ENCODE measurements around the gene MYLIP. TPM values are rescaled to one million over a fixed set of nuclear protein-coding genes. Genes with fewer than 3 reads are reported as not detected.

MYLIP gene
- total RNA-seq, 4 donors from 2014 or later = 22.5 to 43.2 (median 40.7) TPM

DNA sequence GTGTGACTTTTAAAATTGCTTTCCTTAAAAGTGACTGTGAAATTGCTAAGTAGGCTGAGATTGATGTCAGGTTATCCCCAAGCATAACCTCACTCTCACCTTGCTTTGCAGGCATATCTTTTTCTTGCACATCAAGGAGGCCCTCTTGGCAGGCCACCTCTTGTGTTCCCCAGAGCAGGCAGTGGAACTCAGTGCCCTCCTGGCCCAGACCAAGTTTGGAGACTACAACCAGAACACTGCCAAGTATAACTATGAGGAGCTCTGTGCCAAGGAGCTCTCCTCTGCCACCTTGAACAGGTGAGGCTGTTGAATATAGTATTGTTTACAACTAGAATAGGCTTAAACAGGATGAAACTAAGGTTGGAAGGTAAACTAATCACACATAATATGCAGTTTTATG is 12.6 kb downstream of the MYLIP start:
- peaks cover 0 to 51% (median 24%) of the 10 kb centered on the region in 4 donors for H3K36me3 ChIP-seq
- intact Hi-C loops (cut with DNase I; ENCODE audit: low total_unique reads) = no loop called here

DNA sequence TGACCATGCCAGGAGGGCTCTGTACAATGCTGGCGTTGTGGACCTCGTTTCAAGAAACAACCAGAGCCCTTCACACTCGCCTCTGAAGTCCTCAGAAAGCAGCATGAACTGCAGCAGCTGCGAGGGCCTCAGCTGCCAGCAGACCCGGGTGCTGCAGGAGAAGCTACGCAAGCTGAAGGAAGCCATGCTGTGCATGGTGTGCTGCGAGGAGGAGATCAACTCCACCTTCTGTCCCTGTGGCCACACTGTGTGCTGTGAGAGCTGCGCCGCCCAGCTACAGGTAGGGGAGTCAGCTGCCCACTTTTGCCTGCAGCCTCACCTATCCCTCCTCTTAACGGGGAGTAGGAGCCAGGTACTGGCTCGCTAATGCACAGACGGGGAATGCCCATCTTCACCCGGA is 16.2 kb downstream of the MYLIP start:
- Histone ChIP-seq H3K9me3 (no peaks in the 10 kb centered on the region), H3K27ac (no peak overlapping the region), H3K36me3 (peaks cover 0 to 68% (median 24%) of the 10 kb centered on the region in 4 donors), H3K27me3 (no peaks in the 10 kb centered on the region), H3K4me3 (no peak overlapping the region), H3K4me1 (peaks cover 5 to 30% (median 18%) of the 10 kb centered on the region in 4 donors)
- in situ Hi-C loops (cut with MboI; ENCODE audit: low pct_ligation_motif_present in 1 of 4, low pct_unique_long_range_greater_than_20kb in 1 of 4, low sequenced_read_pairs in 3 of 4) (no loop called here), intact Hi-C loops (cut with DNase I; ENCODE audit: low total_unique reads) (no loop called here)
- no peak for DNase-seq
- TF ChIP-seq POLR2A (IDR thresholded peaks at IDR 0.05) (no peak), EP300 (IDR thresholded peaks at IDR 0.05; ENCODE audit: low read depth) (no peak), POLR2AphosphoS5 (IDR thresholded peaks at IDR 0.05) (no peak)
- TF ChIP-seq, protein P1, sequence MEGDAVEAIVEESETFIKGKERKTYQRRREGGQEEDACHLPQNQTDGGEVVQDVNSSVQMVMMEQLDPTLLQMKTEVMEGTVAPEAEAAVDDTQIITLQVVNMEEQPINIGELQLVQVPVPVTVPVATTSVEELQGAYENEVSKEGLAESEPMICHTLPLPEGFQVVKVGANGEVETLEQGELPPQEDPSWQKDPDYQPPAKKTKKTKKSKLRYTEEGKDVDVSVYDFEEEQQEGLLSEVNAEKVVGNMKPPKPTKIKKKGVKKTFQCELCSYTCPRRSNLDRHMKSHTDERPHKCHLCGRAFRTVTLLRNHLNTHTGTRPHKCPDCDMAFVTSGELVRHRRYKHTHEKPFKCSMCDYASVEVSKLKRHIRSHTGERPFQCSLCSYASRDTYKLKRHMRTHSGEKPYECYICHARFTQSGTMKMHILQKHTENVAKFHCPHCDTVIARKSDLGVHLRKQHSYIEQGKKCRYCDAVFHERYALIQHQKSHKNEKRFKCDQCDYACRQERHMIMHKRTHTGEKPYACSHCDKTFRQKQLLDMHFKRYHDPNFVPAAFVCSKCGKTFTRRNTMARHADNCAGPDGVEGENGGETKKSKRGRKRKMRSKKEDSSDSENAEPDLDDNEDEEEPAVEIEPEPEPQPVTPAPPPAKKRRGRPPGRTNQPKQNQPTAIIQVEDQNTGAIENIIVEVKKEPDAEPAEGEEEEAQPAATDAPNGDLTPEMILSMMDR (IDR thresholded peaks at IDR 0.05) = no peak
- WGBS, 2 donors (ENCODE audit: low coverage in 1 of 2) = 90 to 93% methylated on average over 5 to 13 of the region's 13 CpGs

More for the DNA sequence above, 12.6 kb downstream of the MYLIP start:
- H3K27me3 ChIP-seq = no peaks in the 10 kb centered on the region
- TF ChIP-seq POLR2AphosphoS5 (IDR thresholded peaks at IDR 0.05) (no peak), EP300 (IDR thresholded peaks at IDR 0.05; ENCODE audit: low read depth) (no peak), POLR2A (IDR thresholded peaks at IDR 0.05) (no peak)
- TF ChIP-seq, protein P1 (IDR thresholded peaks at IDR 0.05) = no peak
- H3K4me1 ChIP-seq = peaks cover 22 to 41% (median 37%) of the 10 kb centered on the region in 4 donors
- no peaks in the 10 kb centered on the region for H3K9me3 ChIP-seq
- DNase-seq = no peak
- no peak overlapping the region for H3K27ac ChIP-seq
- H3K4me3 ChIP-seq = no peak overlapping the region
- in situ Hi-C loops (cut with MboI; ENCODE audit: low pct_ligation_motif_present in 1 of 4, low pct_unique_long_range_greater_than_20kb in 1 of 4, low sequenced_read_pairs in 3 of 4) = no loop called here

DNA sequence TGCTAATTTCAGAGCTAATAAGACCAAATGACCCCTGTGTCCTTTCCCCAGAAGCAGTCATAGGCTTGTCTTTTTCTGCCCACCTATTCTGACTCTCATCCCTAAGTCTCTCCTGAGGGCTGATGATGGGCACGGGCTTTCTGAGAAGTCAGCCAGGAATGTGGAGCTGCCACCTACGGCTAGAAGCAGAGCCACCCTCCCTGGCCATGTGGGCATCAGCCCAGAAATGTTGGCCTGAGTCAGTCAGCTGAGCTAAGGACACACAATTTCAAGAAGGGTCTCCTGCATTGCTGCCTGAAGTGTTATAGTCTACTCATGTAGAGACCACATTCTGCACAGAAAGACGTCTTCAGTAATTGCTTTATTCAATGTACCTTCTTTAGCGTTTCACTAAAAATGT is 17.1 kb downstream of the MYLIP start:
- no peak overlapping the region for H3K27ac ChIP-seq
- H3K4me3 ChIP-seq = no peak overlapping the region
- H3K4me1 ChIP-seq = peaks cover 5 to 30% (median 18%) of the 10 kb centered on the region in 4 donors
- in situ Hi-C loops (cut with MboI; ENCODE audit: low pct_ligation_motif_present in 1 of 4, low pct_unique_long_range_greater_than_20kb in 1 of 4, low sequenced_read_pairs in 3 of 4) (no loop called here), intact Hi-C loops (cut with DNase I; ENCODE audit: low total_unique reads) (no loop called here)
- no peaks in the 10 kb centered on the region for H3K27me3 ChIP-seq
- peaks cover 0 to 68% (median 24%) of the 10 kb centered on the region in 4 donors for H3K36me3 ChIP-seq
- no peak for DNase-seq
- 58 to 80% methylated on average over 2 to 4 of the region's 4 CpGs for WGBS, 2 donors (ENCODE audit: low coverage in 1 of 2)
- no peaks in the 10 kb centered on the region for H3K9me3 ChIP-seq
- TF ChIP-seq, protein P1 (IDR thresholded peaks at IDR 0.05) = no peak
- no peak for TF ChIP-seq EP300 (IDR thresholded peaks at IDR 0.05; ENCODE audit: low read depth)
- TF ChIP-seq POLR2A (IDR thresholded peaks at IDR 0.05) = no peak
- TF ChIP-seq POLR2AphosphoS5 (IDR thresholded peaks at IDR 0.05) = no peak

DNA sequence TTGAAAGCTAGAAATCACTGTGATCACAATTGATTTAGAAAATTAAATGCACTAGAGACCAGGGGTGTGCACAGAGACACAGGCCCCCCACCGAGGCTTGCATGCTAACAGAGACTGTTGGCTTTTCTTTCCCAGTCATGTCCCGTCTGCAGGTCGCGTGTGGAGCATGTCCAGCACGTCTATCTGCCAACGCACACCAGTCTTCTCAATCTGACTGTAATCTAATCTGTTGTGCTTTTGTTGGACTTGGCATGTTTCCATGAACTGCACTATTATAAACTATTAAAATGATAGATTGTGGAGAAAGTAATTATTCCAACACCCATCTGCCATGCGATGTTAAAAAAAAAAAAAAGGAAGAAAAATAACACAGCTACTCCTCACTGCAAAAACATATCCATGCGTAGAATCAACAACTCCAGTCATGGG is 17.7 kb downstream of the MYLIP start:
- peaks cover 0 to 66% (median 23%) of the 10 kb centered on the region in 4 donors for H3K36me3 ChIP-seq
- 42 to 46% methylated on average over 3 to 8 of the region's 8 CpGs for WGBS, 2 donors (ENCODE audit: low coverage in 1 of 2)
- no peaks in the 10 kb centered on the region for H3K27me3 ChIP-seq
- TF ChIP-seq POLR2AphosphoS5 (IDR thresholded peaks at IDR 0.05) (no peak), POLR2A (IDR thresholded peaks at IDR 0.05) (no peak), EP300 (IDR thresholded peaks at IDR 0.05; ENCODE audit: low read depth) (no peak)
- TF ChIP-seq, protein P1 (IDR thresholded peaks at IDR 0.05) = no peak
- intact Hi-C loops (cut with DNase I; ENCODE audit: low total_unique reads) = no loop called here
- DNase-seq = no peak
- H3K27ac ChIP-seq = no peak overlapping the region
- H3K4me1 ChIP-seq = peaks cover 5 to 30% (median 18%) of the 10 kb centered on the region in 4 donors
- H3K4me3 ChIP-seq = no peak overlapping the region
- in situ Hi-C loops (cut with MboI; ENCODE audit: low pct_ligation_motif_present in 1 of 4, low pct_unique_long_range_greater_than_20kb in 1 of 4, low sequenced_read_pairs in 3 of 4) = no loop called here
- H3K9me3 ChIP-seq = no peaks in the 10 kb centered on the region
